ENCODE data around the gene TDRD12.

GRCh38 chr19:32720936-32721250, 1.3 kb downstream of the TDRD12 start:
- no peak for TF ChIP-seq CTCF (conservative IDR thresholded peaks at IDR 0.05)
- TF ChIP-seq EZH2 (IDR thresholded peaks at IDR 0.05; ENCODE audit: low read depth), result no peak

All from PC-9 (cell line).